ENCODE data around the gene NSD1.

Gene NSD1

DNA sequence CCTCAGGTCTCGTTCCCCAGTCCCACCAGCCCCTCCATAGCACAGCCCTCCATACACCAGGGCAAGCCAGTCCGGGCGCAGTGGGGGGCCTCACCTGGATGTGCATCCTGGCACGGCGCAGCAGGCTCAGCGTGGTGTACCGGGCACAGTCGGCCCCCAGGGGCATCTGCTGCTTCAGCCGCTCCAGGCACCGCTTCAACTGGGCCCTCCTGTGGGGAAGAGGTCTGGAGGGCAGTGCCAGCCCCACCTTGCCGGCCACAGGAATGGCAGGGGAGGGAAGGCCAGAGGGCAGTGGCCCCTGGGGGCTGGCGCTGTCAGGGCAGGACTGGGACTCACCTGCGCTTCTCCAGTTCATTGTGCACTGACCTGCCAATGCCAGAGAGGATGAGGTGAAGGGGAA, 176.8 kb downstream of the NSD1 start:
- no peak for DNase-seq

DNA sequence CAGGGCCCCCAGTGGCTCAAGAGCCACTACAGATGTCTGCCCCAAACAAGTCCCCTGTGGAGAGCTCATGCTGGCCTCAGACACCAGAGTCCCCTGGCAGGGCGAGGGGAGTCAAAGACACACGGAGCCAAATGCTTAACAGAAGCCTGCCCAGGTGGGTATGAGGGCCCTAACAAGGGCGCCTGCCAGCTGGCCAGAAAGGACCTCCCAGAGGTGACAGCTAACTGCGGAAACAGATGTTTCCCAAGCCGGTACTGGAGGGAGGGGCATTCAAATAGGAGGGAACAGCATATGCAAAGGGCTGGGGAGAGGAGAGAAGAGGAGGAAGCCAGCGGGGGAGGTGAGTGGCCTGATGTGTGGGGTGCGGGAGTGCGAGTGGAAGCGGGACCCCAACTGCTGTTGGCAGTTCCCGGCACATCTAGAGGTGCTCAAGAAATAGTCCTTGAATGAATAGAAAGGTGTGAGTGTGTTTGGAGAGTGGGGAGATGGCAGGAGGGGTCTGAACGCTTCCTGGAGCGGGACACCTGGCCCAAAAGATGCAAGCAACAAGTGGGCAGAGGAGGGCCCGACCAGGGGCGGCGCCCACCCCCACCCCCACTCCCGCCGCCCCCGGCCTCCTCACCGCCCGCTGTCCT, 177.3 kb downstream of the NSD1 start:
- no peak for DNase-seq

DNA sequence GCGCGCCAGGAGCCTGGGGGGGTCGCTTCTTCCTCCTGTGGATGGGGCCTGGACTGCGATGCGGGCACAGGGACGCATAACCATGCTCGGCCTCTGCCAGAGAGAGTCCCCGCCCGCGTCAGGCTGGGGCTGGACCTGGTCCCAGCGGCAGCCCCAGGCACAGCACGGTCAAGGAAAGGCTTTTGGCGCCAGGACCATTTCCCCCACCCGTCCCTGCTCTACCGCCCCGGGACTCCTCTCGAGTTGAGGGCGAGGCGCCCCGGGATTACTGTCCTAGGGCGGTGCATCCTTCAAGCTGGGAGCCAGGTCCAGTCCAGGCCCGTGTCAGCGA, 177.8 kb downstream of the NSD1 start:
- no peak for DNase-seq

DNA sequence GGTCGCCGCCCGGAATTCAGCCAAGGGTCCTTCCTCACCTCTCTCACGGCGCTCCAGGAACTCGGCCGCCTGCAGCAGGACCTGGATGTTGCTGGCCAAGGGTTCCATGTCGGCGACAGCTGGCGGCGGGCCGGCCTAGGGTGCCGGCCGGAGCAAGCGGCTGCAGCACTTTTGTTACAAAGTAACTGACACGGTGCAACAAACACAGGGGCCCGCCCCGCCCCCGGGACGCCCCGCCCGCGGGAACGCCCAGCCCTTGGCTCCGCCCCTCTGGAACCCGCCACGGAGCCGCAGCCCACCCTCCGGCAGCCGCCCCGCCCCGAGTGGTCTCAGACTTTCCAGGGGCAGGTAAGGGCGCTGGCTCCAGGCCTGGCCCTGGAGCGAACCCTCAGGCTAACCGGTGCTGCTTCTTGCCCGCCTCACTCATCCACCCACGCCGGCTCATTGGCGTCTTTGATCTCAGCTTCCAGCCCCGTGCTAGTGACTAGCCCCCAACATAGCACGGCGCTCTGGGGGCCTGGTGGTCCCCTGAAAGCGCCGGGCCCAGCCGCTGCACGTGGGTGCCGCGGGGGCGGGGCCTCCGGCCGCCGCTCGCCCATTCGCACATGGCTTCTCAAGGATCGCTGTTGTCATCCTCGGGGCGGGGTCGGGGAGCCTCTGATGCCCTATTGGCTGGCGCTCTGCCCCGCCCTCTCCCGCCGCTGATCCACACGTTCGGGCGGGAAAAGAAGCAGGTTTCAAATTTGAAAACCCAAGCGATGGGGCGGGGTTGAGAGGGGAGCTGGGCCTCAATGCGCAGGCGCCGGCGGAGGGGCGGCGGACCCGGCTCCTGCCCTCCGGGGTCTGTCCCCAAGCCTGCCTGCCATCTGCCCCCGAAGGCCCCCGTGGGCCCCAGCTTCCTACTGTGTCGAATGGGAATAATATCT, 178.4 kb downstream of the NSD1 start, which contains the start of gene MXD3:
MXD3 (minus strand) TSS at position 176 of the 926 bp plus-strand sequence; CDS start at position 108, 68 bp downstream.
- DNase-seq, result peak; percentile 96

DNA sequence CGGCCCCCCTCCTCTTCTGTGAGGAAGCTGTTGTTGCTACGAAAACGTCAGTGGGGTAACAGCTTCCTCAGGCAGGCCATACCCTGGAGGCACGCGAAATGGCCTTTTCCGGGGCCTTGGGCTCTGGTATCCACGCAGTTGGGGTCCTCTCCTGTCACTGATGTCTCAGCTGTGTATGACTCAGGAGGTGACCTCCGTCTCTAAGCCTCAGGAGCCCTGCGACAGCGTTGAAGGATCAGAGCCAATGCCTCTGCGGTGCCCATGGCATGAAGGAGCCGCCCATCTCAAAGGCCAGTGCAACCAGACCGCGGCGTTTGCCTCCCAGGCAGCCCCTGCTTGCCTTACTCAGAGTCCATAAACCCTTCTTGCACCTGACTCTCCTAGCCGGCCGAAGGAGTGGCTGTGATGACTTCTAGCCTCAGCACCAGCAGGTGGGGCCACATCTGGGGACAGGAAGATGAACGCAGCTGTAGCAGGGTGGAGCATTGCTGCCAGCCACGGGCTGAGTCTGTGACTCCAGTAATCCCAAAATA, 179.1 kb downstream of the NSD1 start:
- DNase-seq, result no peak

DNA sequence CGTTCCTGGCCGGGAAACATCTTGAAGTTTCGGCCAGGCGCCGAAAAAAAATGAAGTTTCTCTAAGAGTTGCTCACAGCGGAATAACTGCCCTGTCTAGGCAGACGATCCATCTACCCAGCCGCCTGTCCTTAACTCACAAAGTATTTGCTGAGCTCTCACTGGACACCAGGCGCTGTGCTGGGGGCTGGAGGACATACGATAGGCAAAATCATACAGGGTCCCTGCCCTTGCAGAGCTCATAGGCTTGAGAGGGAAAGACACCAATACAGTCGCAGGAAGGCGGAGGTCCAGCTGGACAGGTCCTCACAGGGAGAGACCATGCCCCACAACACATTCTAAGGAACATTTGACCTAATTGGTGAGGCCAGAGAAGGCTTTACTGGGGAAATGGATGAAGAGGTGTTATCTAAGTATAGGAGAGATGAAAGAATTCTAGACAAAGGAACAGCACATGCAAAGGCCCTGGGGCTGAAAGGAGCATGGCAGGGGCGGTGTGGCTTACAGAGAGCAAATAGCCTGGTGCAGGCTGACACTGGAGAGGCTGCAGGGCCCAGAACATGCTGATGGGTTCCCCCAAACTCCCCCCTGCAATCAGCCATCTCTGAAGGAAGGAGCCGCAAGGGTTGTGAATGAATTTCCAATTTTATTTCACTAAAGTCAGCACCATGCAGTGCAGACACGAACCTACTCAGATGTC, 180.1 kb downstream of the NSD1 start:
- DNase-seq, result no peak

DNA sequence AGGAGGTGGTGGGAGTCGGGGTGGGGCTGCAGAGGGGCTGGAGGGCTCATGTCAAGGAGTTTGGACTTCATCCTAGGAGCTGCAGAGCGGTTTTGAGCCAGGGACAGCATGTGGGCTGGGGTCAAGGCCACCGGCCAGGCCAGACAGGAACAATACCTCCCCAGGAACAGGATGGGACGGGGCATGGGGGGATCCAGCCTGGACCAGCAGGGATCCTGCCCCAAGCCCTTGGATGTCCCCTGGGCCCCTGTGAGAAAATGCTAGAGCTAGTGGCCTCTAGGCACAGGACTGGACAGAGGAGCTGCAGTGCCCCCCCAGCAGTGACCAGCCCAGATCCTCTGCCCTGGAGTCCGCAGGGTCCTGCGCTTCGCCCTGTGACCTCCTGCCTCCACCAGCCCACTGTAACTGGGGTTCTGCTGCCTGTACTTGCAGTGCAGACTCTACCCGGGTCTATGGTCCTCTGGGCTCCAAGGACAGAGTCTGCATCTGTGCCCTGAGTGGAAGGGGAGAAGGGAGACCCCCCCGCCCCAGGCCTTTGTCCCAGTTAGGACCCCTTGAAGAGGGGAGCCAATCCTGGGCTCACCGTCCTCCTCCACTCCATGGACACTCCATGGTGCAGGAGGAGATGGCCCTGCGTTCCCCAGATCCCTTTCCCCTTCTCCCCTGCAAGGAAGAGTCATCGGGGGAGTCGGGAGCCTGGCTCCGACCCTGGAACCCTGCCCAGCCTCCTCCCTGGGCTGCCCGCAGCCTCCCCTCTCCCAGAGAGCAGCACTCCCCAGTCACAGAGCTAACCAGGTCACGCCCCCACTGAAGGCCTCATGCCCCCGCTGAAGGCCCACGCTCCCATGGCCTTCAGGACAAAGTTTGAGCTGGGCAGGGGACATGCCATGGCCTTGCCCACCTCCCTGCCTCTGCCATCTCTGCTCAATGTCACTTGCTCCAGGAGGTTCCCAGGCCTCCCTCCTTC, 181.1 kb downstream of the NSD1 start:
- DNase-seq, result no peak

DNA sequence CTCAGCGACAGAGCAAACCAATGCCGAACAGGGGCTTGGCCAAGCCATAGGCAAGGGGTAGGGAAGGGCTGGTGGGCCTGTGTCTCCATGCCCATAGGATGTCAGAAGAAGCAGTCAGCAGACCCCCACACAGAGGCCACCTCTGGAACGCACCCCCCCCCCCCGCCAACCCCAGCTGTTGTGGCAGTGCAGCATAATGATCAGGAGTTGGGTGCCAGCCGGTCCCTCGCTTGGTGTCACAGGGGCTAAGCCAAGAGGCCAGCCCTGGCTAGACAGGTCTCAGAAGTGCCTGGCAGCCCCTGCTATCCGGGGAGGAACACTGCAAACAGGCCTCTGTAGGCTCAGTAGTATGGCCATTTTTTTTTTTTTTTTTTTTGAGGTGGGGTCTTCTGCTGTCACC, 181.8 kb downstream of the NSD1 start:
- no peak for DNase-seq

DNA sequence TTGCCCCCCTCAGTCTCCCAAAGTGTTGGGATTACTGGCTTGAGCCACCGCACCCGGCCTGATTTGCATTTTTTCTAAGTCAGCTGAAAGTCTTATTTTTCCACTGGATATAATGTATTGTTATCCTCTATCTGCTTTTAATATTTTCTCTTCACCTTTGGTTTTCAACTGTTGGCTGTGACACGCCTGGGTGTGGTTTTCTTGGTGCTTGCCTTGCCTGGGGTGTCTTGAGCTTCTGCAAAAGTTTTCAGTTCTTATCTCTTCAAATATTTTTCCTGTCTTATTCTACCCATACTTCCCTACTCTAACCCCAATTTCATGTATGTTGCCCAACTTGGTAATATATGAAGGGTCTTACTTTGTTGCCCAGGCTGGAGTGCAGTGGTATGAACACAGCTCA, 182.4 kb downstream of the NSD1 start:
- no peak for DNase-seq

DNA sequence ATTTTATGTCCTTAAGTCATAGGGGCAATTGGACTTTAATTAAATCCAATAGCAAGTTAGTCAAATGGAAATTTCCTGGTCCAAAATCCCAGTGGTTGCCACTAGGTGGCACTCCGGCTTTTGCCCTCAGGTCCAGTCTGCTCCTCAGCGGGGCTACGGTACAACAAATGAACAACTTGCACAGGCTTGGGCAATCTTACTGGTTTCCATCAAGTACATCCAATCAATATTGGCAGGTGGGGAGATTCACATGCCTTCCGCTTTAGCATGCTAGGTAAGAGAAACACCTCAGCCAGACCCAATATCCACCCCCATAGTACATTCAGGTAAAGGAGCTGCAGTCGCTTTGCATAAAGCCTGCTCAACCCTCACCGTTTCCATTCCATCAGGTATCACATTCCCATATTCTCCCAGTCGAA, 184.4 kb downstream of the NSD1 start:
- peak; percentile 66 for DNase-seq

DNA sequence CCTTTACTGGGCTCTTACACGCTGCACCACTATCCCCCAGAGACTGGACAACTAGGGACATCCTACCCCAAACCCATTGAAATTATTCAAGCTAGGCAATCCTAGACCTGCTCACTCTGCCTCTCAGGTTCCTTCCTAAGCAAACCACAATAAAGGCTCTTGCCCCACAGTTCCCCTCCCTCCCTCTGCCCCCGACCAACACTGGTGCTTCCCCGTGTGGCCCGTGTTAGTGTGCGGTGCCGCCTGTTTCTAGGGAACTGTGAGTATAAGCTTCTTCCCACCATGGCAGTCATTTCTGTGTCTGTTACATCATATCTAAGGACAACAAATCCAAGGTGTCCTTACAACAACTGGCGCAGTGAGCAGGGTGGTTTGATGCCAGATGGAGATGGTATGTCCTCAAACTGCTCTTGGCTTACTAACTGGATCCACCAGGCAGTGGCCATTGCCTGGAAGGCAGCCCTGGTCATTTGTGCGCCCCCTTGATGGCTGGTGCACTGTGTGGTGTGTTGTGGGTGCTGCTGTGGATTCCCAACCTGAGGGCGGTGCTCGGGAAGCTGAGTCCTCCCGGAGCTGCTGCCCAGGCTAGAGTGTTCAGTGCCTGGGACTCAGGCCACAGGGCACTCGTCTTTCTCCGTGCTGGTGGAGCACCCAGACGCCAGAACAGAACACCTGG, 186.5 kb downstream of the NSD1 start:
- DNase-seq, result no peak

DNA sequence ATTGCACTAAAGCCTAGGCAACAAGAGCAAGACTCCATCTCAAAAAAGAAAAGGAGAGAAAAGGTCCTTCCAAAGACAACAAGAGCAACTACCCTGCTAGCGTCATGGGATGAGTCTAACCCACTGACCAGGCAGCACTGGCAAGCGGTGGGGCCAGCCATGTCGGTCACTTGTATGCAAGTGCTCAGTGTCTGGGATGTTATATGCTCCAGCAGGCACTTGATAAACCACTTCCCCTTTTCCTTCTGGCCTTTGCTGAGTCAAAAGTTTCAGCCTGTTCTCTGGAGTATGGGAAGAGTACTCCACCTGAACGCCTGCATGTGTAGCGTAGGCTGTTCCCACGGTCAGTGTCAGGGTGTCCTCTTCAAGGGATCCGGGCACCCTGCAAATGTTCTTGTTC, 187.3 kb downstream of the NSD1 start:
- DNase-seq, result no peak

DNA sequence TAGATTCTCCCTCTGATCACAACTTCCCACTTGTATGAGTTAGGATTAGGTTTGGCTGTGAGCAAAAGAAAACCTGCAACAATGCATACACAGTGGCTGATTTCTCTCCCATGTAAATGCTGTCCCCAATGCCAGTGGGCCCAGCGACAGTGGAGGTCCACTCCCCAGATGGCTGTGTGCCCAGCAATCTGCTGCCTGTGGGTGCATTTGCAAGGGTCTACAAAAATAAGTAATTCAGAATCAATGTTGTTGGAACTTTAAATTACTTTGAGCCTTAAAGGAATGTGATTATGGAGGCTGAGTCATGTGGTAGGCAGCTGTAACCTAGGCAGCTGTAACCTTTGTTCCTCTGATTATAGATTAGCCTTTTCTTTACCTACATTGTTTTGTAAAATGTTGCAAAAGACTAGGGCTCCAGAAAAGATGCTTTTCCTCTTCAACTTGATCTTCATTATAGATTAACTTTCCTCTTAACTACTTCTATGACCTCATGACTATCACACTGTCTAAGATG, 192.4 kb downstream of the NSD1 start:
- no peak for DNase-seq

DNA sequence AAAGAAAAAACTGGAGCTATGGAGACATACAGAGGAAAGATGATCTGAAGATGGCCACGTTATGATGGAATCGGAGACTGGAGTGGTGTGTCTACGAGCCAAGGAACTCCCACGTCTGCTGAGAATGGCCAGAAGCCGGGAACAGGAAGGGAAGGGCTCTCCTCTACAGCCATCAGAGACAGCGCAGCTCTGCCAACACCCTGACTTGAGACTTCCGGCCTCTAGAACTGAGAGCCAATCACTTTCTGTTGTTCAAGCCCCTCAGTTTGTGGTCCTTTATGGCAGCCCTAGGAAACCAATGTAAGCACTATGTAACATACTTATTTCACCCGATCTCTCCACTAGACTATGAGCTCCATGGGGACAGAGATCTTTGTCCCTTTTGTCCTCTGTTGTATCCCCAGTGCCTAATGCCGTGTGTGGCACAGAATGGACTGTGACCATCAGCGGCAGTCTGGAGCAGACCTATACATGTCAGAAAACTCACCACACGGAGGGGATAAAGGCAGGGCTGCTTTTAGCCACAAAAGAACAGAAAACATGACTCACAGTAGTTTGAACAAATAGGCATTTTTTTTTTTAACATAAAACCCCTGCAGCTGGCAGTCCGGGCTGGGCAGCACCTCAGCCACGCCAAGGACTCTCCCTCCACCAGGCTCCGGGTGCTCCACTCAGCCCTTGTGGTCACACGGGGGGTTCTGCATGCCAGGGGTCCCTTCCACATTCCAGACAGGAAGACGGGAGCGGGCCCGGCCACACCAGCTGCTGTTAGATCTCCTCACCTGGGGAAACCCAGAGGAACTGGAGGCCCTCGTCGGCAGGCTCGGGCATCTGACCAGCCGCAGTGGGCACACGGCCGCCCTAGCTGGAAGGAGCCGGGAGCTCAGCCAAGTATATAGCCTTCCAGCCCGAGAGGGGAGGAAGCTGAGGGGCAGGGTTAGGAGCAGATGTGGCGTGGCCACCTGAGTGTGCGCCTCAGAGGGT, 194.3 kb downstream of the NSD1 start:
- DNase-seq, result no peak

DNA sequence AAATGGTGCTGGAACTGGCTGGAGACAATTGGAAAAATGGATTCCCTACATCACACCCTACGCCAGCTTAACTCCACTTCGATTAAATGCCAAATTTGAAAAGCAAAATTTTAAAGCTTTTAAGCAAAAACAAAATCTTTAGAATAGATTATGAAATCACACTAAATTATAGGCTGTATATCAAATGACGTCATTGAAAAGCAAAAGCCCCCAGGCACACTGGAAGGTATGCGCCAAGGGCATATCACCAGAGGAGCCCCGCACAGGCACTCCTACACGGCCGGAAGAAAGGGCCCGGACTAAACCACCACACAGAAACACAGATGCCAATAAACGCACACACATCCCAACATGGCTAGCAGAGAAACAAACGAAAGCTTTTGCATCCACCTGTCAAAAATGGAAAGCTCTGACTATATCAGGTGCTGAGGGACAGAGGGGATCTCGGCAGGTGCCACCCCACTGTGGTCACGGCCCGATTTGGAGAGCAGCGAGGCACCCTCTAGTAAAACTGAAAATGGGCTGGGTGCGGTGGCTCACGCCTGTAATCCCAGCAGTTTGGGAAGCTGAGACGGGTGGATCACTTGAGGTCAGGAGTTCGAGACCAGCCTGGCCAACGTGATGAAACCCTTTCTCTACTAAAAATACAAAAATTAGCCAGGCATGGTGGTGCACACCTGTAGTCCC, 195.1 kb downstream of the NSD1 start:
- no peak for DNase-seq

DNA sequence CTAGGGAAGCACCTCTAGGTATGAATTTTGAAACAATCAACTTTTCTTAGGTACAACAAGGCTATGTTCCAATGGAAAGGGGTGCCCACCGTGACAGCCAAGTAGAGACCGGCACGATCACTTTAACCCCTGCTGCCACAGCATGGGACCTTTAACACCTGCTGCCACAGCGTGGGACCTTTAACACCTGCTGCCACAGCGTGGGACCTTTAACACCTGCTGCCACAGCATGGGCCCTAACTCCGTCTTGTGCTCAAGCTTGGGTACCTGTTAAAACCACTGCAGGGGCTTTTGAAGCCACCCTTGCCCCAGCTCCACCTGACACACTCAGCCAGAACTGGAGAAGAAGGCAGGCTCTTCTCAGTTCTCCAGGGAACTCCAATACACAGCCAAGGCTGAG, 196.3 kb downstream of the NSD1 start:
- no peak for DNase-seq

DNA sequence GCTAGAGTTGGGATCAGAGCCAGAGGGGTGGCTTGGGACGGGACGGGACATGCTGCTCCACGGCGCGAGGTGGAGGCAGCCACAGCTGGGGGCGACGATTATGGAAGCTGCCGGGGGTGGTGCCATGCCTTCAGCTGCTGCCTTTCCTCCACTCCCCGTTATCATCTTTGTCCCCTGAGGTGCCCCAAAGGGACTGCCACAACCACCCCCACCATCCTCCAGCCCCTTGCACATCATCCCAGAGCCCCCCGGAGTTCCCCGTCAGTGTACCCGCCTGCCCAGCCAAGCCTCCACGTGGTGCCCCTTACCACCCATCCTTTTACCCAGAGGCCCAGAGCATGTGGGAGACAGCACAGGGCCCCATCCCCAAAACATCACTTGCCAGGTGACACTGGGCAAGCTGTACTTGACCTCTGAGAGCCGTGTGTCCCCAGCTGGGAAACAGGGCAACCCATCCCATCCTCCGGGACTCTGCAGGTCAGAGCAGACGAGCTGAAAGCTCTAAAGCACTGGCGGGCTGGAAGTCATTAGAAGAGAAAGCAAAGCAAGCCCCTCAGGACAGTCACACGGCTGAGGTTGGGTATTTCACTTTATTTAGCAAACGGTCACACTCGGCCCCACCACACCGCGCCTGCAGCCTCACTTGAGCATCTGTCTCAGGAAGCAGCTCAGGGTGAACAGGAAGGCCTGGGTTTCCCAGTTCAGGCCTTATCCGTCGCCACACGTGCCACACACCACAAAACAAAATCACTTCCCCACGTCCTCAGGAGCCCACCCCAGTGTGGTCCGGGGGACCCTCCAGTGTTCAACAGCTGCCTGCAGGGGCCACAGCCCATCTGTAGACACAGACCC, 197.6 kb downstream of the NSD1 start:
- no peak for DNase-seq

Measured in fibroblast of skin of abdomen (primary cell).